Measurements from ENCODE around the gene KCNAB2.
"Not testable (repeated sequence)": the region's sequence is repeated elsewhere in the genome, so short reads cannot be mapped to it uniquely, and the experiment has no call there.

Gene KCNAB2

DNA sequence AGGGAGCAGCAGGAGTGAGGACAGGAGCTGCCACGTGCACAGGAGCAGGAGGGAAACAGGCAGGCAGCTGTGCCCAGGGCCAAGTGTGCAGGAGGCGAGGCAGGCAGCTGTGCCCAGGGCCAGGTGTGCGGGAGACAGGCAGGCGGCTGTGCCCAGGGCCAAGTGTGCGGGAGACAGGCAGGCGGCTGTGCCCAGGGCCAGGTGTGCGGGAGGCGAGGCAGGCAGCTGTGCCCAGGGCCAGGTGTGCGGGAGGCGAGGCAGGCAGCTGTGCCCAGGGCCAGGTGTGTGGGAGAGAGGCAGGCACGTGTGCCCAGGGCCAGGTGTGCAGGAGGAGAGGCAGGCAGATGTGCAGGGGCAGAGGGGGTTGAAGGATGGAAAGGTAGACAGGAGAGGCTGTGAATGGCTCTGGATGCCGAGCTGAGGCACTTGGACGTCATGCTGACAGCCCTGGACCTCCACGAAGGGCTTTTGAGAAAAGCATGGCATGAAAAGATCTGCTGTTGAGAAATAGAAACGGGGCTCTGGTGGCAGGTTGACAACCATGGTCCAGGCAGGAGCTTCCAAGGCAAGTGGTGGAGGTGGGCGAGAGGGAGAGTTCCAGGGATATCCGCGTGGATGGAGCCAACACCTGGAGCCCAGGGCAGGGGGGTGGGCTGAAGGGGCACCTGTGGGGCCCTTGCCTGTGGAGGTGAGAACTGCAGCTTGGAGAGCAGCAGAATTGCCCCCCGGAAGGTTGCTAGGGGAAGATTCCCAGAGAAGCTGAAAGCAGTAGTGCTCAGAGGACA, 34.3 kb upstream of the KCNAB2 start:
- DNase-seq, result peak; percentile 23

GRCh38 chr1:6011946-6012258, 33.8 kb upstream of the KCNAB2 start:
- DNase-seq, result no peak

DNA sequence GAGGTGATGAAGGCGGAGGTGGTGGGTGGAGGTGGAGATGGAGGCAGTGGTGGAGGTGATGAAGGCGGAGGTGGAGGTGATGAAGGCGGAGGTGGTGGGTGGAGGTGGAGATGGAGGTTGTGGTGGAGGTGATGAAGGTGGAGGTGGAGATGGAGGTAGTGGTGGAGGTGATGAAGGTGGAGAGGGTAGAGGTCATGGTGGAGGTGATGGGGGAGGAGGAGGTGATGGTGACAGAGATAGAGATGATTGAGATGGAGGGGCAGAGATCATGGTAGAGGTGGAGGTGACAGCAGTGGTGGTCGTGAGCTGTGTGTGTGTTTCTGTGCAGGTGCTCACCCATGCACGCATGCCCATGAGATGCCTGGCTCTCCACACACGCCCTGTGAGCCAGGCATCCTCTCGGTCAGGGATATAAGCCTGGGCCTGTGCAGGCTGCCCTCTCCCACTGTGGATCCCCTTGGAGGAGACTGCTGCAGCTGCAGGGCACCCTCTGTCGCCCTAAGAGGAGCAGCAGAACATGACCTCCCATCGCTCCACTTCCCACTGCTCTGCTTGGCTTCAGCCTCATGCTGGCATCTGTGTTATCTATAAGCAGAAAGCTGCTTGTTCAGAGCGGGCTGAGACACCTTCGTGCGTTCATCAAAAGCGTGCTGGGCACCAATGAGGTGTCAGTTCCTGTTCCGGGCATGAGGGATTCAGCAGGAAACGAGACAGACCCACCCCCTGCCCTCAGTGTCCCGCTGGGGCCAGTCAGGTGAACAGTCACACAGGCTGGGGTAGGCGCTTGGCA, 33.0 kb upstream of the KCNAB2 start:
- DNase-seq, result no peak

DNA sequence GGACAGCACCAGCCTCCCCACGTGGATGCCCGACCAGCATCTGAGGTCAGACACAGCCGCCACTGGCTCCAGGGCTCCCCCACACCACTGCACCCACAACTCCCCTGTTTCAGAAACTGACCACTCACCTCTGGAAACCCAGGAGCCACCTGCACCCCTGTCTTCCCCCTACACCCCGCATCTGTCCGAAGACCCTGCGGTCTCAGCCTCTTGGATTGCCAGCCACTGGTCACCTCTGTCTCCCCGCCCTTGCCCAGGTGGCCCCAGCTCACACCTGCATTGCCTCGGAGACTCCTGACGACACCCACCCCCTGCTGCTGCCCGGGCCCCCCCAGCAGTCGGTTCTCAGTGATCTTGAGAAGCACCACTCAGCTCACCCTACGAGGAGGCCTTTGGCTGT, 32.2 kb upstream of the KCNAB2 start:
- no peak for DNase-seq

DNA sequence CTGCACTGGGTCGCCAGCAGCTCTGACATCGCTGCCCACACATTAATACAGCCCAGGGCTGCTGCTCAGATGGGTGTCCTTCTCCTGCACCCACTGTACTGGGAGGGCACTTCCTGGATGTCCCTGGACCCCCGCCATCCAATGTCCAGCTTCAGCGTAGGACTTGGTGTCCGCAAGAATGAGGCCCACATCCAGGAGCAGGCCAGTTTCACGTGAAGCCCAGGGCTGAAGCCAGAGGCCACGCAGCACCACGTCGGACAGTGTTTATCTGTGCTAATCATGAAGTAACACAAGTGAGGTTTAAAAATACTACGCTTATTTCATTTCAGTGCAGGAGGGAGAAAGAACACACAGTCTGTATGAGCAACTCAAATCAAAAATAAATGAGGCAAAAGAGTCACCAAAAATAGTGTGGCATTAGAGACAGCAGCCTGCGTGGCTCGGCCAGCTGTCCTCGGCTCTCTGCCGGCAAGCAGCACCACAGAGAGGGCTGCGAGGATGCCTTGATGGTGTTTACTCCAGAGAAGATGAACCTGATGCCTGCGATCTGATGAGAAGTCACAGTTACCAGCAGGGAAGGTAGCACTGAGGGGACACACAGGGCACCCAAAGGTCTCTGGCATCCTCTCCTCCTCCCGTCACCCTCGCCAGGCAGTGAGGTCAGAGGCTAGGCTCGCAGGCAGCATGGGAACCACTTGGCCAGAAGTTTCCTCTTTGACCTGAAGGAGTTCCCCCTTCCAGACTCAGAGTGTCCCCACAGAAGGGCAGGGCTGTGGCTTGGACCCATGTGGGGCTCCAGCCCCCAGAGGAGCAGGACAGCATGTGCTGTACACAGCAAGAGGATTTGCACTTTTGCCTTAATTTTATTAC, 31.3 kb upstream of the KCNAB2 start:
- no peak for DNase-seq

DNA sequence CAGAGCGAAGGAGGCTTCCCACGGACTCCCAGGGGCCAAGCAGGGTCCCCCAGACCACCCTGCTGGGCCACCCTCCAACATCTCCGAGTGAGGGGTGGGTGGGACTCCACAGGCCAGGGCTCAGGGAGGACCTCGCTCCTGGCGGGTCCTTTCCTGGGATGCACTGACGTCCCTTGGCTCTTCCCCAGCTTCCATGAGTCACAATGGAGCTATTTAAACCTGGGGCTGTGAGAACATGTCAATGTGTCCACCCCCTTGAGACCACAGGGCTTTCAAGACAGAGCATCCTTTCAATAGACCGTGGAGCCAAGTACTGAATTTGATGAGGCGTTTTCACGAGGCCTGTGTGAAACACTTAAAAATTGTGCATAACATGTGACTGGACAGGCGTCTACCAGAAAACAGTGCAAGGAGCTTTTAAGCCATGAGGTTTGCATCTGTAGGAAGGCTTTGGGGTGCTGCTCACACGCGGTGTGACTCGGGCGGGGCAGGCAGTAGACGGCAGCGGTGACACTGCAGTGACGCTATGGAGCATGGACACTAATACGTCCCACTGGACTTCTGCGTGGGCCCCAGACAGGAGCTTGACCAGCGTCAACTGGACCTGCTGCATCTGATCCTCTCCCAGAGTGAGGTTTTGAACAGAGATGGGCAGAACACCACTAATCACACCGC, 29.4 kb upstream of the KCNAB2 start:
- DNase-seq, result no peak

- not testable (repeated sequence) for DNase-seq
Observed at GRCh38 chr1:6017654-6018053, 28.0 kb upstream of the KCNAB2 start.

DNA sequence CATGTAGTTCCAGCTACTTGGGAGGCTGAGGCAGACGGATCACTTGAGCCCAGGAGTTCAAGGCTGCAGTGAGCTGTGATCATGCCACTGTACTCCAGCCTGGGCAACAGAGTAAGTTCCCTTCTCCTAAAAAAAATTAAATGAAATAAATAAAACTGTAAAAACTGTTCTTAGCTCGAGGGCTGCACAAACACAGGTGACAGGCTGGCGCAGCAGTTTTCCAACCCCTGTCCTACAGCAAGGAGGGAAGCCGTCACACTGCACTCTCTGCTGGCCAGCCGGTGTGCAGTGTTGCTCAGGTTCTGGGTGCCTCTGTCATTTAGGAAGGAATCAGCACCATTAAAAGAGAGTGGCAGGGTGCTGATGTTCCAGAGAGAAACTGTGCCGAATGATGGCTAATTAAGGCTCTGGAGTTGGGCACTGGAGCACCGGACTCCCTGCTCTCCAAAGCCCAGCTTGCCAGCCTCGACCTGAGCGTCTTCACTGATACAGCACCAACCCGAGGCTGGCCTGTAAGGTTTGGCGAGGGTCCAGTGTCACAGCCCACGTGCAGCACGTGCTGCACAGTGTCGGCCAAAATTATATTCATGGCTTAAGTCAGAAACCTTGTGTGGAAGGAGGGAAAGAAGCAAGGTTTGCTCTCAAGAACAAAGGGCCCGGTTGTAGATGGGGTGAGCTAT, 26.4 kb upstream of the KCNAB2 start:
- no peak for DNase-seq

DNA sequence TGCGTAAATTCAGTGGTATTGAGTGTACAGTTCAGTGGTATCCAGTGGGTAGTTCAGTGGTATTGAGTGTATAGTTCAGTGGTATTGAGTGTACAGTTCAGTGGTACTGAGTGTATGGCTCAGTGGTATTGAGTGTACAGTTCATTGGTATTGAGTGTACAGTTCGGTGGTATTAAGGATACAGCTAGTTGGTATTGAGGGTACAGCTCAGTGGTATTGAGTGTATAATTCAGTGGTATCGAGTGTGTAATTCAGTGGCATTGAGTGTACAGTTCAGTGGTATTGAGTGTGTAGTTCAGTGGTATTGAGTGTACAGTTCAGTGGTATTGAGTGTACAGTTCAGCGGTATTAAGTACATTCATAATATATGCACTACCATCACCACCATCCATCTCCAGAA, 23.5 kb upstream of the KCNAB2 start:
- no peak for DNase-seq

DNA sequence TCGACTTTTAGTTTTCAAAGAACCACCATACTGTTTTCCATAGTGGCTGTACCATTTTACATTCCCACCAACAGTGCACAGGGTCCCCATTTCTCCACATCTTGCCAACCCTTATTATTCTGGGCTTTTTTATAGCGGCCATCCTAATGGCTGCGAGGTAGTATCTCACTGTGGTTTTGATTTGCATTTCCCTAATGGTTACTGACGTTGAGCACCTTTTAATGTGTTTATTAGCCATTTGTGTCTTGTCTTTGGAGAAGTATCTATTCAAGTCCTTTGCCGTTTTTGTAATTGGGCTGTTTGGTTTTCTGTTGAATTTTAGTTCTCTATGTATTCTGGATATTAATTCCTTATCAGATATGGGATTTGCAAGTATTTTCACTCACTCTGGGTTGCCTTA, 22.3 kb upstream of the KCNAB2 start:
- DNase-seq, result no peak

- no peak for DNase-seq
Observed at GRCh38 chr1:6024376-6024775, 21.3 kb upstream of the KCNAB2 start.

DNA sequence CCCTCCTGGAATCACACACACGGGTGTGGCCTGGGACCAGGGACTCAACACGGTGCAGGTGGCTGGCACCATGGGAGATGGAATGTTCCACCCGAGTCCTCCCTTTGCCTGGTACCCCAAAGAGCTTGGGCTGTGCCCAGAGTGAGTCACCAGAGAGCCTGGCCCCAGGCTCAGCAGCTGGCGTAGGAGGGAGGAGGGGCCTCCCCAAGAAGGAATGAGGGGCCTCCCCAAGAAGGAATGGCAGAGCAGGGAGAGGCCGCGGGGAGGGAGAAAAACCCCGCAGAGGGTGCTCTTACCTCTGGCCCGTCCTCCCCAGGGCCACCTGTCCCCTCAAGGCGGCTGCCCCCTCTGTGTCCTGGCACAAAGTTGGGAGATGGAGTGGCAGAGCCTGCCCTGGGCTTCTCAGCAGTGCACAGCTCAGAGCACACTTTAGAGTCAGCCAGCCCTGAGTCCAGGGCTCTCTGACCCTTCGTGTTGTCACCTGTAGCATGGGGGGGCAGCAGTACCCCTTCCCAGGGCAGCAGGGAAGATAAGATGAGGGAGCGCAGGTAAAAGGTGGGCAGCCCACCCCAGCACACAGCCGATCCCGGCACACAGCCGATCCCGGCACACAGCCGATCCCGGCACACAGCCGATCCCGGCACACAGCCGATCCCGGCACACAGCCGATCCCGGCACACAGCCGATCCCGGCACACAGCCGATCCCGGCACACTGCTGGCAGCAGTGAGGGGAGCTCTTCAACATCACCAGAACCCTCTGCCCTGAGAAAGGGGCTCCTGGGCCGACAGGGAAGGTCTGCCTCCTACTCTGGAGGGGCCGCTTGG, 20.2 kb upstream of the KCNAB2 start:
- DNase-seq, result no peak

- peak; percentile 95 for DNase-seq
Observed at GRCh38 chr1:6026095-6026809, 19.4 kb upstream of the KCNAB2 start.

DNA sequence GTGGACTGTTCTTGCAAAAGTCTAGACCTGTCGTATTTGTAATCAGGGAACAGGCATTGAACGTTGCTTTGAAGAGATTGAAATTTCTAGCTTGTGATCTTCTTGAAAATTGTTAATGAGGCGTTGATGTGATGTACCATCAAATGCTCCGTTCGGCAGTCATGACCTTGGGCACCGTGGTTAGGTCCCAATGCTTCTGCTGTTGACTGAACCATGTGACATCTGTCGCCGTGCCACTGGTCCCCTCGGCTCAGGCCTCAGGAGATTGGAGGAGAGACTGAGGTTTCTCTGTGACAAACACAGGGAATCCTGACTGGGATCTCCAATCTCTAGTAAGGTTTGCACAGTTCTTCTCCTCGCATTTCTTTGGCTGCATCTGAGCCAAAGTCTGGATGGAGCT, 18.1 kb upstream of the KCNAB2 start:
- DNase-seq, result no peak

DNA sequence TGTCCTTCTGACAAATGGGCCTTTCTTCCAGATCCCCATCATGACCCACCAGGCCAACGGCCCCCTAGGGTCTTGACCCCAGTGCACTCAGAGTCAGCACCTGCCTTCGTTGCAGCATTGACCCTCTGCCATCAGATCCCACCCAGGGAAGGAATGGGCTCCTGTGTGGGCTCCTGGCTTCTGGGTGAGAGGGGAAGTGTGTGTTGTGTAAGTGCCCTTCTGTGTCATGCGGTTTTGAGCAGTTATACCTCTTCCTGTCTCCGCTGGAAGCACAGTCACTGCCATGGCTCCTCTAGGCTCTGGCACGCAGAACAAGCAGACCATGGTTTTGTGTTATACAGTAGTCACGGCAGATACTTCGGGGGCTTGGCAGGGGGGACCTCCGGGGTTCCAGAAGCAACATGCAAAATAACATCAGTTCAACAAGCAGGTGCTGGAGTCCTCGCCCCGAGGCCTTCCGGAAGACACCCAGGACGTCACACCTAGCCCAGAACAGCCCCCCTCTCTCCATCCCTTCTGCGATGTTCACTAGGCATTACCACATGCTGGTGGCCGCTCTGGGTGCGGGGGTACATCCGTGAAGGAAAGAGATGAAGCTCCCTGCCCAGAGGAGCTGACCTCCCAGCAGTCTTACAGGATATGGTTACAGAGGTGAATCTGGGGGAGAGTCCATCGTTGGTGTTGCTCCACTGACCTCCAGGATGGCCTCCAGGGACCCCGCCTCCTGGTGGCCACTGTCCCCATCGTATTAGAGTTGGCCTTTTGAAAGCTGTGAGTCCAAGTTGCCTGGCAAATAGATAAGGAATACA, 17.4 kb upstream of the KCNAB2 start:
- no peak for DNase-seq

DNA sequence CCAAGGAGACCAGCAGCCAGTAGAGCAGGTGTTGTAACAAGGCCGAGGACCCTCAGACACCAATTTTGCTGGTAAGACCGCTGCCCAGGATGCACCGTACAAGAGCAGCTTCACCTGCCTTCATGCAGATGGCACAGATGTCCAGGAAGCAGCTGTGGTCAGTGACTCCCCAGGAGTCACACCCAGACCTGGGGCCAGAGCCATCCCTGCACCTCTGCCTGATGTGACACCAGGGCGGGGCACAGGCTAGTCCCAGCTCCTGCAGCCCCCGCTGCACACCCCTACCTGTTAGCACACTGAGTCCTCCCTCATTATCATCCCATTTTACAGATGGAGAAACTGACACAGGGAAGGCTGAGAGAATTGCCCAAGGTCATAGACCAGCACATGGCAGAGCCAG, 16.3 kb upstream of the KCNAB2 start:
- DNase-seq, result no peak

- no peak for DNase-seq
Observed at GRCh38 chr1:6030132-6030531, 15.6 kb upstream of the KCNAB2 start.

- DNase-seq, result no peak
Observed at GRCh38 chr1:6030547-6031261, 15.0 kb upstream of the KCNAB2 start.

DNA sequence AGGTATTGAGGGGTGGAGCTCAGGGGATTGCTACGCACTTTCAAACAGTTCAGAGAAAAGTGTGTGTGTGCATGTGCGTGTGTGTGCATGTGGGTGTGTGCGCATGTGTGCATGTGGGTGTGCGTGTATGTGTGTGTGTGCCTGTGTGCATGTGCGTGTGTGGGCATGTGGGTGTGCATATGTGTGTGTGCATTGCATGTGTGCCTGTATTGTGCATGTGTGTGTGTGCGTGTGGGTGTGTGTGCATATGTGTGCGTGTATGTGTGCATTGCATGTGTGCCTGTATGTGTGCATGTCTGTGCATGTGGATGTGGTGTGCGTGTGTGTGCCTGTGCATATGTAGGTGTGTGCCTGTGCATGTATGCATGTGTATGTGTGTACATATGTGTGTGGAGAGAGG, 12.6 kb upstream of the KCNAB2 start:
- no peak for DNase-seq
